HepG2 (cell line): ENCODE results near the gene LTBR.

Experiments
- IRX3 ChIP-seq: sonication (generic); formaldehyde crosslinking; IDR thresholded peaks from 2 replicates; pipeline ENCODE4 v1.8.1; 2023; ENCODE audit warnings: mild to moderate bottlenecking, low read depth, missing genetic modification reagents, borderline replicate concordance
- ZNF878 ChIP-seq: sonication (generic); formaldehyde crosslinking; IDR thresholded peaks from 2 replicates; pipeline ENCODE4 v1.8.1; 2023; ENCODE audit warnings: mild to moderate bottlenecking, missing genetic modification reagents, moderate library complexity

DNA sequence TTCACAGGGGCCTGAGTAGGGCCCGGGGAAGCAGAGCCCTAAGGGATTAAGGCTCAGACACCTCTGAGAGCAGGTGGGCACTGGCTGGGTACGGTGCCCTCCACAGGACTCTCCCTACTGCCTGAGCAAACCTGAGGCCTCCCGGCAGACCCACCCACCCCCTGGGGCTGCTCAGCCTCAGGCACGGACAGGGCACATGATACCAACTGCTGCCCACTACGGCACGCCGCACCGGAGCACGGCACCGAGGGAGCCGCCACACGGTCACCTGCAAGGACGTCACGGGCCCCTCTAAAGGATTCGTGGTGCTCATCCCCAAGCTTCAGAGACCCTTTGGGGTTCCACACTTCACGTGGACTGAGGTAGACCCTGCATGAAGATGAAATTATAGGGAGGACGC is 7.1 kb downstream of the LTBR start:
- TF ChIP-seq ZNF878 (CRISPR knock-in tag), result no peak
- no peak for TF ChIP-seq IRX3 (CRISPR knock-in tag)
